ENCODE measurements around the gene RXFP3.
"Not testable (repeated sequence)": the region's sequence is repeated elsewhere in the genome, so short reads cannot be mapped to it uniquely, and the experiment has no call there.

RXFP3 gene

GRCh38 chr5:33931136-33931535 is 5.0 kb upstream of the RXFP3 start:
- no peak for DNase-seq
- in situ Hi-C loops (cut with HindIII; ENCODE audit: low pct_ligation_motif_present, low pct_unique_long_range_greater_than_20kb, low sequenced_read_pairs), result no loop called here

GRCh38 chr5:33933723-33934169 is 2.4 kb upstream of the RXFP3 start:
- no peak for DNase-seq

GRCh38 chr5:33934176-33934575 is 2.0 kb upstream of the RXFP3 start:
- DNase-seq, result no peak
- in situ Hi-C loops (cut with HindIII; ENCODE audit: low pct_ligation_motif_present, low pct_unique_long_range_greater_than_20kb, low sequenced_read_pairs), result no loop called here

More at GRCh38 chr5:33933723-33934169, 2.4 kb upstream of the RXFP3 start:
- in situ Hi-C loops (cut with HindIII; ENCODE audit: low pct_ligation_motif_present, low pct_unique_long_range_greater_than_20kb, low sequenced_read_pairs), result no loop called here

- in situ Hi-C loops (cut with HindIII; ENCODE audit: low pct_ligation_motif_present, low pct_unique_long_range_greater_than_20kb, low sequenced_read_pairs), result no loop called here
- DNase-seq, result peak; percentile 45
Measured at GRCh38 chr5:33936004-33936380, 194 bp upstream of the RXFP3 start.

GRCh38 chr5:33937017-33937706 is 976 bp downstream of the RXFP3 start:
- in situ Hi-C loops (cut with HindIII; ENCODE audit: low pct_ligation_motif_present, low pct_unique_long_range_greater_than_20kb, low sequenced_read_pairs), result no loop called here
- DNase-seq, result no peak

- no peak for DNase-seq
- in situ Hi-C loops (cut with HindIII; ENCODE audit: low pct_ligation_motif_present, low pct_unique_long_range_greater_than_20kb, low sequenced_read_pairs), result no loop called here
Measured at GRCh38 chr5:33937707-33938506, 1.7 kb downstream of the RXFP3 start.

GRCh38 chr5:33938507-33938796 is 2.3 kb downstream of the RXFP3 start:
- in situ Hi-C loops (cut with HindIII; ENCODE audit: low pct_ligation_motif_present, low pct_unique_long_range_greater_than_20kb, low sequenced_read_pairs), result no loop called here

GRCh38 chr5:33938881-33939280 is 2.7 kb downstream of the RXFP3 start:
- in situ Hi-C loops (cut with HindIII; ENCODE audit: low pct_ligation_motif_present, low pct_unique_long_range_greater_than_20kb, low sequenced_read_pairs), result no loop called here
- DNase-seq, result no peak

More at GRCh38 chr5:33938507-33938796, 2.3 kb downstream of the RXFP3 start:
- DNase-seq, result no peak

- DNase-seq, result no peak
- in situ Hi-C loops (cut with HindIII; ENCODE audit: low pct_ligation_motif_present, low pct_unique_long_range_greater_than_20kb, low sequenced_read_pairs), result no loop called here
Measured at GRCh38 chr5:33939556-33940262, 3.5 kb downstream of the RXFP3 start.

GRCh38 chr5:33941090-33941489 is 4.9 kb downstream of the RXFP3 start:
- in situ Hi-C loops (cut with HindIII; ENCODE audit: low pct_ligation_motif_present, low pct_unique_long_range_greater_than_20kb, low sequenced_read_pairs), result no loop called here
- DNase-seq, result no peak

- no peak for DNase-seq
- in situ Hi-C loops (cut with HindIII; ENCODE audit: low pct_ligation_motif_present, low pct_unique_long_range_greater_than_20kb, low sequenced_read_pairs), result no loop called here
Measured at GRCh38 chr5:33944543-33945132, 8.5 kb downstream of the RXFP3 start.

GRCh38 chr5:33952175-33952574 is 16.0 kb downstream of the RXFP3 start:
- DNase-seq; in situ Hi-C loops (cut with HindIII; ENCODE audit: low pct_ligation_motif_present, low pct_unique_long_range_greater_than_20kb, low sequenced_read_pairs): not testable (repeated sequence)

- in situ Hi-C loops (cut with HindIII; ENCODE audit: low pct_ligation_motif_present, low pct_unique_long_range_greater_than_20kb, low sequenced_read_pairs), result no loop called here
- DNase-seq, result no peak
Measured at GRCh38 chr5:33957577-33958150, 21.5 kb downstream of the RXFP3 start.

GRCh38 chr5:33958176-33958575 is 22.0 kb downstream of the RXFP3 start:
- DNase-seq, result no peak
- in situ Hi-C loops (cut with HindIII; ENCODE audit: low pct_ligation_motif_present, low pct_unique_long_range_greater_than_20kb, low sequenced_read_pairs), result no loop called here

- in situ Hi-C loops (cut with HindIII; ENCODE audit: low pct_ligation_motif_present, low pct_unique_long_range_greater_than_20kb, low sequenced_read_pairs), result no loop called here
- DNase-seq, result no peak
Measured at GRCh38 chr5:33964132-33964700, 28.0 kb downstream of the RXFP3 start.

GRCh38 chr5:33966805-33967204 is 30.6 kb downstream of the RXFP3 start:
- in situ Hi-C loops (cut with HindIII; ENCODE audit: low pct_ligation_motif_present, low pct_unique_long_range_greater_than_20kb, low sequenced_read_pairs), result no loop called here
- DNase-seq, result no peak

GRCh38 chr5:33968211-33969005 is 32.2 kb downstream of the RXFP3 start:
- in situ Hi-C loops (cut with HindIII; ENCODE audit: low pct_ligation_motif_present, low pct_unique_long_range_greater_than_20kb, low sequenced_read_pairs), result no loop called here
- no peak for DNase-seq
